Activated T-cell treated with anti-CD3 and anti-CD28 coated beads, Interleukin-2, amount 50 U/mL, for 1 hour (primary cell): ENCODE results near the gene REG1B.
"Not testable (repeated sequence)": the region's sequence is repeated elsewhere in the genome, so short reads cannot be mapped to it uniquely, and the experiment has no call there.

Experiments
- DNase-seq: peaks from one replicate; pipeline ENCODE4 v3.0.0-alpha.2; 2020

Gene REG1B

DNA sequence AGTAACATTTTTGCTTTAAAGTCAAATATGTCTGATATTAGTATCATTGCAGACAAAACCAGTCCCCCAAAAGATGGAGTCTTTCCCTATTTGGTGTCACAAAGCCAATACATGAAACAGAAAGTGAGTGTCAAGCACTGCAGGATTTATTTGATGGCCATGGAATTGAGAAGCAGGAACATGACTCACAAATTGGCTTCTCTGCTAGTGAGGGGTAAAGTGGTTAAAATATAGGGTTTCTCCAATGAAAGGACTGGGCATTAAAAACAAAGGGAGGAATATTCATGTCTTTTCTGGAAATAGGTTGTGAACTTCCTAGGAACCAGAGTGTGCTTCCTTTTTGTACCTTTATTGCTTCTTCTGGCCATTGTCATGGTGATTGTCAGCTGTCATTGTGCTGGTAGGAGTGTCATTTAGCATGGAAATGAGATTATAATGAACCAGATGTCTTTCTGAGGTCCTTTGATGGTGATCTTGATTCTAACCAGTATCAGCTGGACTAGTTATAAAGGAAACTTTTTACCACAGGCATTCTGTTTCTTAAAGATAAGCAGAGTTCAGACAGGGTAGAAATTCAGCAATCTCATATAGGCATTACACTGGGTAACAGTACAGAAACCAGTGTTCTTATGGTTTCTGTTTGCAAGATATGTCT lies 4.1 kb downstream of the REG1B start:
- DNase-seq, result no peak

DNA sequence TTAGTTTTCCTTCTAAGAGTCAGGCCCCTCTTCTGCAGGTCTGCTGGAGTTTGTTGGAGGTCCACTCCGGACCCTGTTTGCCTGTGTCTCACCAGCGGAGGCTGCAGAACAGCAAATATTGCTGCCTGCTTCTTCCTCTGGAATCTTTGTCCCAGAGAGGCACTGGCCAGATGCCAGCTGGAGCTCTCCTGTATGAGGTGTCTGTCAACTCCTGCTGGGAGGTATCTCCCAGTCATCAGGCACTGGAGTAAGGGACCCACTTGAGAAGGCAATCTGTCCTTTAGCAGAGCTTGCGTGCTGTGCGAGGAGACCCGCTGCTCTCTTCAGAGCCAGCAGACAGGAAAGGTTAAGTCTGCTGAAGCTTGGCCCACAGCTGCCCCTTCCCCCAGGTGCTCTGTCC lies 4.8 kb downstream of the REG1B start:
- DNase-seq, result no peak

DNA sequence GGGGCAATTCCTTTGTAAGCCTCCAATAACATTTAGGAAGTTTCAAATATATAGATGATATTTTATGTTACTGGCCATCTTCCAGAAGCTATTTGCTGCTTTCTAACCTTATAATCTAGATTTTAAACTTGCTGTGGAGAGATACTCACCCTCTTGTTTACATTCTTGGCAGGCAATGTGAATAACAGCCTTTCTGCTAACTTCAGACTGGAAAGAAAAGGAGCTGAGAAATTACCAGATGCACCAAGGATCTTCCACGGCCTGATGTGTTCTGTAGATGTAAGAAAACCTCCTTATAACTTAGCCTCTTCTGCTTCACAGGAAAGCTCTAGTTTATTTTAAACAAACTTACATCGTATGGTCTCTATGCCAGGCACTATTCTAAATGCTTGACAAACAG lies 16.7 kb downstream of the REG1B start:
- DNase-seq, result no peak

DNA sequence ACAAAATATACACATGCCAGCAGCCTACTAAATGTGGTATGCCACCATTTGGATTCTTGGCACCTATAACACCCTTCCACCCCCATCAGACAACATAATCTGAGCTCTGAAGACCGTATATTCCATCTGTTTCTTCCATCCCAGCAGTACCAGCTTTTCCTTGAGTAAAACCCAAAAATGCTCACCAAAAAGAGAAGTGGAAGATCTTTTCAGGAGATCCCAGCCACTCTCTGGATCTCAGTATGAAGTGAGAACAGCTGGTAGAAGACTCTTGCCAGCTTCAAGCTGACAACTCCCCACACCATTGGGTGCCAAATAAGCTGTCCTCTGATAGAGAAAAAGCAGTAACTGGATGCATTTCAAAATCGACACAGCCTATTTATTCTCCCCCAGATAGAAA lies 22.6 kb downstream of the REG1B start:
- no peak for DNase-seq

DNA sequence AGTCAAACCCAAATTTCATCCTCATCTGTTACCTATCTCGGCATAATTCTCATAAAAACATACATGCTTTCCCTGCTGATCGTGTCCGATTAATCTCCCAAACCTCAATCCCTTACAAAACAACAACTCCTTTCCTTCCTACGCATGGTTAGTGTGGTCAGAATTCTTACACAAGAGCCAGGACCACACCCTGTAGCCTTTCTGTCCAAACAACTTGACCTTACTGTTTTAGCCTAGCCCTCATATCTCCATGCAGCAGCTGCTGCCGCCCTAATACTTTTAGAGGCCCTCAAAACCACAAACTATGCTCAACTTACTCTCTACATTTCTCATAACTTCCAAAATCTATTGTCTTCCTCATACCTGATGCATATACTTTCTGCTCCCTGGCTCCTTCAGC lies 33.0 kb downstream of the REG1B start:
- DNase-seq, result not testable (repeated sequence)

DNA sequence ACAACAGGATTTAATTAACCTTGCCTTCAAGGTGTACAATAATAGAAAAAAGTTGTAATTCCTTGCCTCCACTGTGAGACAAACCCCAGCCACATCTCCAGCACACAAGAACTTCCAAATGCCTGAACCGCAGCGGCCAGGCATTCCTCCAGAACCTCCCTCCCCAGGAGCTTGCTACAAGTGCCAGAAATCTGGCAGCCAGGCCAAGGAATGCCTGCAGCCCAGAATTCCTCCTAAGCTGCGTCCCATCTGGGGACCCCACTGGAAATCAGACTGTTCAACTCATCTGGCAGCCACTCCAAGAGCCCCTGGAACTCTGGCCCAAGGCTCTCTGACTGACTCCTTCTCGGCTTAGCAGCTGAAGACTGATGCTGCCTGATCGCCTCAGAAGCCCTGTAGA lies 34.3 kb downstream of the REG1B start:
- DNase-seq, result not testable (repeated sequence)

DNA sequence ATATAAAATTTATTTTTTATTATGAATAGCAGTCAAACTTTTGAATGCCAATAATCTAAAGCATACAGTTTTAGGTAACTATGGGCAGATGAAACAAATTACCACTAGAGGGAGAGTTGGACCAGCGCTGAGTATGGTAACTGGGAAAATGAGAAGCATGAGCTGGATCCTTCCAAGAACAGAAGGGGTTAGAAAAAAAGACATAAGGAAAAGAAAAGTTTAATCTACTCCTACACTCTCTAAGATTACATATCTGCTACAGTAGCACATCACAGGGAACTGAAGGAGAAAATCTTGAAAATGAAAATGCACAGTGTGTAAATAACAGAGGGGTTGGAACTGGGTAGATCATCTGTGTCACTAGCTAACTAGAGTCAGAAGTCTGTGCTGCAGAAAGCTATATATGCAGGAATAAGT lies 46.8 kb downstream of the REG1B start:
- DNase-seq, result no peak

DNA sequence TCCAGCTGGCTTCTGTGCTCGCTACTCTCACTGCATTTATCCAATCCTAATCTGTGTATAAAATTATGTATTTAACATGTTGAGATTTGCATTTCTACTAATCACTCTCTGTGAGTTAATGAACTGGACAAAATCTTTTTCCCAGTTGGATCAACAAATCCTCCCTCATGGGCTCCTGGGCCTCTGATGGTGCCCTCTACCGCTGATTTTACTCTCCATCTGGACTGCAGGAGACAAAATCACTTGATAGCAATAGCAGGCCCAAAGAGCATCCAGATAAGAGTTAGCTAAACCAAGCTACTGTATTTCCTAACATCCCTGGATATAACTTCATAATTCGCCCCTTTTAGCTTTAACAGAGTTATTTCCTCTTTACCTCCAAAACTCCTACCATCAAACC lies 47.8 kb downstream of the REG1B start:
- DNase-seq, result no peak
